ENCODE measurements around the gene SMAD2. TPM values are rescaled to one million over a fixed set of nuclear protein-coding genes. Genes with fewer than 3 reads are reported as not detected.

Gene SMAD2
- total and polyA plus RNA-seq, 2 experiments from 2014 or later = 30.9 to 90.7 TPM

GRCh38 chr18:47903809-47904208 is 26.6 kb downstream of the SMAD2 start (continued):
- no peak for TF ChIP-seq CTCF (conservative IDR thresholded peaks at IDR 0.05; ENCODE audit: low read depth in 2 of 2)
- TF ChIP-seq JUNB (IDR thresholded peaks at IDR 0.05; ENCODE audit: unreplicated experiment) = no peak
- no peak for TF ChIP-seq REST (IDR thresholded peaks at IDR 0.05; ENCODE audit: unreplicated experiment)
- TF ChIP-seq ZNF331 (CRISPR knock-in tag; IDR thresholded peaks at IDR 0.05; ENCODE audit: low read depth) = no peak
- TF ChIP-seq, protein P1, sequence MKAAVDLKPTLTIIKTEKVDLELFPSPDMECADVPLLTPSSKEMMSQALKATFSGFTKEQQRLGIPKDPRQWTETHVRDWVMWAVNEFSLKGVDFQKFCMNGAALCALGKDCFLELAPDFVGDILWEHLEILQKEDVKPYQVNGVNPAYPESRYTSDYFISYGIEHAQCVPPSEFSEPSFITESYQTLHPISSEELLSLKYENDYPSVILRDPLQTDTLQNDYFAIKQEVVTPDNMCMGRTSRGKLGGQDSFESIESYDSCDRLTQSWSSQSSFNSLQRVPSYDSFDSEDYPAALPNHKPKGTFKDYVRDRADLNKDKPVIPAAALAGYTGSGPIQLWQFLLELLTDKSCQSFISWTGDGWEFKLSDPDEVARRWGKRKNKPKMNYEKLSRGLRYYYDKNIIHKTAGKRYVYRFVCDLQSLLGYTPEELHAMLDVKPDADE (IDR thresholded peaks at IDR 0.05) = no peak
- TF ChIP-seq POLR2AphosphoS5 (IDR thresholded peaks at IDR 0.05; ENCODE audit: low read depth) = no peak

- Histone ChIP-seq H4K20me1 (replicated peaks; ENCODE audit: insufficient read depth) (peaks cover 31% of the 10 kb centered on the region), H3K36me3 (ENCODE audit: insufficient read depth) (no peaks in the 10 kb centered on the region), H3K27ac (ENCODE audit: low read depth) (0 out of 2 replicates have a peak overlapping the region, but pooled peaks have one; percentile 14), H3K27me3 (ENCODE audit: insufficient read depth) (no peaks in the 10 kb centered on the region), H3F3A (replicated peaks; ENCODE audit: low read depth) (no peaks in the 10 kb centered on the region), H3K79me2 (replicated peaks; ENCODE audit: insufficient read depth) (peaks cover 100% of the 10 kb centered on the region), H3K9me2 (ENCODE audit: insufficient read depth) (no peaks in the 10 kb centered on the region), H3K4me1 (ENCODE audit: insufficient read depth) (peaks cover 78% of the 10 kb centered on the region), H2AFZ (no peak overlapping the region), H3K4me3 (peak overlapping the region; percentile 24; the same call in 1 of the 2 replicates), H3K4me2 (peak overlapping the region; percentile 5)
- Mint-ChIP-seq H3K36me3 (ENCODE audit: low read depth) (peaks cover 14% of the 10 kb centered on the region), H3K4me1 (peaks cover 77% of the 10 kb centered on the region), H3K27ac (peak overlapping the region; percentile 38; the same call in 1 of the 2 replicates), H3K4me3 (no peak overlapping the region), H3K9me3 (peaks cover 9% of the 10 kb centered on the region), H3K27me3 (ENCODE audit: insufficient read depth, low read depth, poor library complexity) (no peaks in the 10 kb centered on the region)
- peak; percentile 33 for DNase-seq (ENCODE audit: low spot score)
- peak; percentile 39 for ATAC-seq
- TF ChIP-seq REST (IDR thresholded peaks at IDR 0.05; ENCODE audit: unreplicated experiment) (no peak), STAT1 (IDR thresholded peaks at IDR 0.05; ENCODE audit: unreplicated experiment) (no peak), EZH2phosphoT487 (IDR thresholded peaks at IDR 0.05; ENCODE audit: unreplicated experiment) (no peak), POLR2AphosphoS5 (IDR thresholded peaks at IDR 0.05; ENCODE audit: low read depth) (no peak)
- TF ChIP-seq, protein P1 (IDR thresholded peaks at IDR 0.05) = no peak
These were observed 28.7 kb downstream of the SMAD2 start for GRCh38 chr18:47901624-47902362.

Measured in GM23338 (cell line).